HG03025 (cell line): ENCODE measurements around the gene COL11A2.
"Not testable (repeated sequence)": the region's sequence is repeated elsewhere in the genome, so short reads cannot be mapped to it uniquely, and the experiment has no call there.

Experiments used
- ATAC-seq: cut with Tn5 transposase; IDR thresholded peaks from one replicate; pipeline ENCODE4 v1.9.1; 2021; ENCODE audit warnings: mild to moderate bottlenecking, moderate library complexity; ENCODE audit not compliant: unreplicated experiment, low FRiP score

Gene COL11A2

GRCh38 chr6:33160728-33161344 is 31.4 kb downstream of the COL11A2 start:
- ATAC-seq: no peak

DNA sequence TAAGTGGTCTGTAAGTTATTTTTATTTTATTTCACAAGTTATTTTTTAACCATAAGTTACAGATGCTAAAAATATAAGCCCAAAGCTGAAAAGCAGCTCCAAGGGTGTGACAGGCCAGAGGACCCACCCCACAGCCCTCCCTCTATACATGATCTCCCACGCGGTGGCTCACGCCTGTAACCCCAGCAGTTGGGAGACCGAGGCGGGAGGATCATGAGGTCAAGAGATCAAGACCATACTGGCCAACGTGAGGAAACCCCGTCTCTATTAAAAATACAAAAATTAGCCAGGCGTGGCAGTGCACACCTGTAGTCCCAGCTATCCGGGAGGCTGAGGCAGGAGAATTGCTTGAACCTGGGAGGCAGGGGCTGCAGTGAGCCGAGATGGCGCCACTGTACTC is 32.2 kb downstream of the COL11A2 start:
- no peak for ATAC-seq

- ATAC-seq: no peak
Observed at GRCh38 chr6:33156964-33157363, 35.3 kb downstream of the COL11A2 start.

GRCh38 chr6:33156561-33156960 is 35.7 kb downstream of the COL11A2 start:
- ATAC-seq: no peak

GRCh38 chr6:33154349-33154748 is 37.9 kb downstream of the COL11A2 start:
- no peak for ATAC-seq

DNA sequence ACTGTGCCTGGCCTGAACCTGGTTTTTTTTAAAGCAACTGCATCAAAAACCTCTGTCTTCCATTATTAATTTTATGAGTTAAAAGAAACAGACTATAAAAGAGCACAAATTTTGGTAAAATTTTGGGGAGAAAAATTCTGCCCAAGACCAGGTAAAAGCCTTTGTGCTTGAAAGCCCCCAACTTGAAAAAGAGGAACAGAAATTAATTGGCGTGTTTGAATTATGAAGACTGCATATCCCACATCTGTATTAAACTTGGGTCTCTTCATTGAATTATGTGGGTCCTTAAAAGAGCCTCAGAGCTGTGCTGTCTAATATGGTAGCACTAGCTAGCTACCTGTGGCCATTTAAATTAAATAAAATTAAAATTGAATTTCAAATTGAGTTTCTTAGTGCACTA is 41.2 kb downstream of the COL11A2 start:
- no peak for ATAC-seq

GRCh38 chr6:33150560-33150959 is 41.7 kb downstream of the COL11A2 start:
- ATAC-seq: not testable (repeated sequence)

GRCh38 chr6:33147807-33148666 is 44.2 kb downstream of the COL11A2 start:
- no peak for ATAC-seq

- ATAC-seq: no peak
Observed at GRCh38 chr6:33144373-33144772, 47.9 kb downstream of the COL11A2 start.

DNA sequence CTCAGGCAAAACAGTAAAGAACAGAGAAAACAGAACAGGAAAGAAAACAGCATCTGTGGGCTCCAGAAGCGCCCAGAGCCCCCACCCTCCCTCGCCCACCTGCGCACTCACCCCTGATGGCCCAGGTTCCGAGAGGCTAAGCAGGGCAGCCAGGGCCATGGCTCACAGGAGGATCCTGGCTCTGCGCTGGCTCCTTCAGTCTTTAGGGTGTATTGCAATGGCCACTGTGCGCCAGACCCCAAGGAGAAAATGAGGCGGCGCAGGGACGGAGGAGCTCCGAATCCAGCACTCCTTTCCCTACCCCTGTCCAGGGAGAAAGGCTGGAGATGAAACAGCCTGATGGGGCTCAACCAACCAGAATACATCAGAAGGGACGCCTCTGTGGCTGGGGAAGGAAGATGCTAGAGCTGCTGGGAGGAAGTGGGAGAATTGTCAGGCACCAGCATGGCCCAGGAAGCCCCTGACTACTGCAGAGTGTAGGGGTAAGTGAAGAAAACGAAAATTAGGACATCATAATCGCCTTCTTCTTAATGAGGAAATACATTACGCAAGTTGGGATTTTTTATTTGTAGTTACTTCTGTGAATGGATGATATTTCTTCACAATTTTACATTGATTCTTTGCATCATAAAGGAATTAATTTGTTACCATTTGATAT is 49.0 kb downstream of the COL11A2 start:
- no peak for ATAC-seq

DNA sequence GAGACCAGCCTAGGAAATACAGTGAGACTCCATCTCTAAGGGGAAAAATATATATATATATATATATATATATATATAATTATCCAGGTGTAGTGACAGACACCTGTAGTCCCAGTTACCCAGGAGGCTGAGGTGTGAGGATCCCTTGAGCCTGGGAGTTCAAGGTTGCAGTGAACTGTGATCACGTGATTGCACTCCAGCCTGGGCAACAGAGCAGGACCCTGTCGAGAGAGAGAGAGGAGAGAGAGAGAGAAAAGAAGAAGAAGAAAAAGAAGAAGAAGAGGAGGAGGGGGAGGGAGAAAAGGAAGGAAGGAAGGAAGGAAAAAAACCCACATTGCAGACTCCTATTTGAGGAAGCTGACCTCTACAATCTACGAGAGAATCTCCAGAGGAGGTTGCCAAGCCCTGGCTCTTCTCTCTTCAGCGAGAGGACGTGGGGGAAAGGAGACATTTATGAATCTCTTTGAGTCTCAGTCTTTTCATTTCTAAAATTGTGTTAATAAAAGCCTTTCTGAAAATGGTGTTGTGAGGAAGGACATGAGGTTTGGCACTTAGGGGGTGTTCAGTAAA is 49.7 kb downstream of the COL11A2 start:
- ATAC-seq: no peak

- no peak for ATAC-seq
Observed at GRCh38 chr6:33140556-33140955, 51.7 kb downstream of the COL11A2 start.

DNA sequence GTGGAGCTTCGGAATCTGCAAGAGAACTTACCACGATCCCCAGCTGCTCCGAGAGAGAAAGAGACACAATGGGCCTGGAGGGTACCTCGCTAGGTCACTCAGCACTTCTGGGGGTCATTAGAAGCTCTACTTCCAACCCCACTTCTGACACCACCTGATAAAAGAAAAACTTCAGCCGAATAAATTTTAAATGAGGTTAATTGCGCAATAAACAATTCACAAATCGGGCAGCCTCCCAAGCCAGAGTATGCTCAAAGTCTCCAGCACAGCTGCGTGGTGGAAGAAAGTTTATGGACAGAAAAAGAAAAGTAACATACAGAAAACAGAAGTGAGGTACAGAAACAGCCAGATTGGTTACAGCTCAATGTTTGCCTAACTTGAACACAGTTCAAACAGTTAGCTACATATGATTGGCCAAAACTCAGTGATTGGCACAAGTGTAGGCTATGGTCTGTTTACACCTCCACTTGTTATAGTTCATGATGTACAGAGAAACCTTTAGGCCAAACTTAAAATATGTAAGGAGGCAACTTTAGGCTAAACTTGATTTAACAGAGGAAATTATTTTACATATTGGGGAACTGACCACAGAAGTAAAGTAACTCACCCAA is 52.6 kb downstream of the COL11A2 start:
- no peak for ATAC-seq

- no peak for ATAC-seq
Observed at GRCh38 chr6:33136310-33136900, 55.9 kb downstream of the COL11A2 start.

- ATAC-seq: no peak
Observed at GRCh38 chr6:33132081-33132524, 60.2 kb downstream of the COL11A2 start.

DNA sequence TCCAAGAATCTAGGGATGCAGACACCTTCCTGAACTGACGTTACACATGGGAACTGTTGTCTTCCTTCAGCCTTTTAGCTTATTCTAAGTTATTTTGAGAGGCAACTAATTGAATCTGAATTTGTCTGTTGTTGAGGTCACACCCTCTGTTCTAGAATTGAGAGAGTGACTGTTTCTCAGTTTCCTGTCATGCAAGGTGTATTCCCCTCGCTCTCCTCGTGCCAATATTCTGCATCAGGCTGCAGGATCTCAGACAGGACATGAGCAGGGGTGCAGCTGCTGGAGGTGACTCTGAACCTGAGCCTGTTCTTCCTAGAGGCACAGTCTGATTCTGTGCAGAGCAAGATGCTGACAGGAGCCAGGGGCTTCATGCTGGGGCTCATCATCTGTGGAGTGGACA is 63.9 kb downstream of the COL11A2 start:
- ATAC-seq: no peak

- ATAC-seq: no peak
Observed at GRCh38 chr6:33126101-33126714, 66.1 kb downstream of the COL11A2 start.

- no peak for ATAC-seq
Observed at GRCh38 chr6:33124947-33125346, 67.3 kb downstream of the COL11A2 start.

DNA sequence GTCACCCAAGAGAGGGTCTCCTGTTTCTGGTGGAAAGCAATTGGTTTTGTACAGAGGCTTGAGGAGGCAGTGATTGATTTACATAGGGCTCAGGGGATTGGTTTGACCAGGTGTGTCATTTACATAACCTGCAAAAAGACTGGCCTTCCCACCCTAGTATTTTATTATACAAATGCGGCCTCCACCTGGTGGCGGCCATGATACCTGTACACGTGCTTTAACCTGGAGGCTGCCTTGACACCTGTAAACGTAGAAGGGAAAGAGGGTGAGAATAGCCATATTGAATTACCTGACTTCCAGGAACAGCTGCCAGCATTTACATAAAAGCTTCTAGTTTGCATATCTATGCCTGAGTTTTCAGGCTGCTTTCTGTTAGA is 67.8 kb downstream of the COL11A2 start:
- no peak for ATAC-seq
